ENCODE results near the gene PWWP2A. TPM values are rescaled to one million over a fixed set of nuclear protein-coding genes. Genes with fewer than 3 reads are reported as not detected.

PWWP2A gene
- total RNA-seq, 1 experiment from 2014 or later = 66.7 TPM

- H3K4me3 Mint-ChIP-seq = no peak overlapping the region
- DNase-seq = no peak
Measured at GRCh38 chr5:160076997-160077396, 42.3 kb downstream of the PWWP2A start.

More at GRCh38 chr5:160076997-160077396, 42.3 kb downstream of the PWWP2A start:
- no peak overlapping the region for H3T11ph ChIP-seq (ENCODE audit: low read length)
- no peak overlapping the region for H2BK5ac ChIP-seq (ENCODE audit: insufficient read length, low read length)
- Mint-ChIP-seq H3K27me3 (ENCODE audit: low read depth) (no peaks in the 10 kb centered on the region), H3K9me3 (no peaks in the 10 kb centered on the region), H3K36me3 (ENCODE audit: insufficient read depth in 1 of 3, low read depth in 3 of 3) (peaks cover 9 to 27% (median 15%) of the 10 kb centered on the region in 3 experiments; a peak in 5 of 7 replicates), H3K4me1 (peaks cover 10 to 16% of the 10 kb centered on the region in 2 experiments), H3K27ac (no peak overlapping the region)
- H2BK120ac ChIP-seq (ENCODE audit: low read depth, low read length, poor library complexity, severe bottlenecking) = no peak overlapping the region
- H3K4ac ChIP-seq (ENCODE audit: low read depth, low read length) = no peak overlapping the region
- no peak overlapping the region for H3K18ac ChIP-seq (ENCODE audit: insufficient read length, low read depth, low read length)
- TF ChIP-seq CTCF (conservative IDR thresholded peaks at IDR 0.05) = no peak
- H4K91ac ChIP-seq (ENCODE audit: insufficient read length, low read depth, low read length) = no peak overlapping the region
- no peaks in the 10 kb centered on the region for H3K27me3 ChIP-seq (ENCODE audit: insufficient read depth, low read length)
- H3K9me3 ChIP-seq (ENCODE audit: control insufficient read depth, low read depth, low read length) = no peaks in the 10 kb centered on the region
- no peak overlapping the region for H3K27ac ChIP-seq (ENCODE audit: insufficient read length, low read depth, low read length)
- no peaks in the 10 kb centered on the region for H4K20me1 ChIP-seq (ENCODE audit: control insufficient read depth, insufficient read depth, insufficient read length)
- H3K23ac ChIP-seq (ENCODE audit: insufficient read length, low read depth, low read length) = no peak overlapping the region
- H3K79me1 ChIP-seq (ENCODE audit: insufficient read depth, low read depth, low read length, poor library complexity, severe bottlenecking) = no peaks in the 10 kb centered on the region
- WGBS (ENCODE audit: extremely low coverage, insufficient read length, low lambda C conversion rate) = no CpG with 5 or more reads among the region's 2 CpGs
- no peak overlapping the region for H4K8ac ChIP-seq (replicated peaks; ENCODE audit: insufficient read length, low read depth, low read length)
- H3K23me2 ChIP-seq (ENCODE audit: insufficient read length, low read depth, low read length, poor library complexity, severe bottlenecking) = no peaks in the 10 kb centered on the region
- no peaks in the 10 kb centered on the region for H3K79me2 ChIP-seq (ENCODE audit: insufficient read depth, low read length)
- no peak overlapping the region for H2BK20ac ChIP-seq (ENCODE audit: low read depth, low read length, poor library complexity, severe bottlenecking)
- H2BK15ac ChIP-seq (ENCODE audit: low read depth, low read length) = no peak overlapping the region
- H3K56ac ChIP-seq (ENCODE audit: insufficient read length, low read depth, low read length) = no peak overlapping the region
- no peak overlapping the region for H3K9ac ChIP-seq (ENCODE audit: extremely low read depth, insufficient read length, low read length)
- no peaks in the 10 kb centered on the region for H3K4me1 ChIP-seq (ENCODE audit: insufficient read depth, low read length)
- no peak overlapping the region for H3K4me2 ChIP-seq (ENCODE audit: insufficient read depth, insufficient read length, low read length)
- H2BK12ac ChIP-seq (ENCODE audit: insufficient read length, low read depth, low read length) = no peak overlapping the region
- H2AK5ac ChIP-seq (ENCODE audit: insufficient read length, low read length) = no peak overlapping the region
- H2AFZ ChIP-seq (ENCODE audit: low read length) = no peak overlapping the region
- H4K5ac ChIP-seq (ENCODE audit: insufficient read length, low read depth, low read length) = no peak overlapping the region
- H3K14ac ChIP-seq (ENCODE audit: insufficient read depth, low read length) = no peak overlapping the region
